ENCODE results near the gene DUSP1.
A peak's percentile ranks its signal among the peaks of the same experiment; 100 is the strongest.

The DUSP1 gene

GRCh38 chr5:172776235-172776594 is 5.2 kb upstream of the DUSP1 start:
- no peak overlapping the region for H3K4me3 ChIP-seq (ENCODE audit: low read depth, low read length)
- peak; percentile 89 for DNase-seq (ENCODE audit: low read depth)
- TF ChIP-seq CTCF (IDR thresholded peaks at IDR 0.05; ENCODE audit: control insufficient read depth, extremely low read depth, insufficient read depth) = no peak

- DNase-seq (ENCODE audit: low read depth) = peak; percentile 54
- TF ChIP-seq CTCF (IDR thresholded peaks at IDR 0.05; ENCODE audit: control insufficient read depth, extremely low read depth, insufficient read depth) = no peak
- H3K4me3 ChIP-seq (ENCODE audit: low read depth, low read length) = no peak overlapping the region
Measured at GRCh38 chr5:172775326-172776234, 4.6 kb upstream of the DUSP1 start.

GRCh38 chr5:172774561-172775315 is 3.7 kb upstream of the DUSP1 start:
- DNase-seq (ENCODE audit: low read depth) = no peak
- no peak overlapping the region for H3K4me3 ChIP-seq (ENCODE audit: low read depth, low read length)
- no peak for TF ChIP-seq CTCF (IDR thresholded peaks at IDR 0.05; ENCODE audit: control insufficient read depth, extremely low read depth, insufficient read depth)

GRCh38 chr5:172773481-172774469 is 2.8 kb upstream of the DUSP1 start:
- no peak for TF ChIP-seq CTCF (IDR thresholded peaks at IDR 0.05; ENCODE audit: control insufficient read depth, extremely low read depth, insufficient read depth)
- DNase-seq (ENCODE audit: low read depth) = no peak
- no peak overlapping the region for H3K4me3 ChIP-seq (ENCODE audit: low read depth, low read length)

GRCh38 chr5:172772112-172772906 is 1.3 kb upstream of the DUSP1 start:
- peak; percentile 44 for TF ChIP-seq CTCF (IDR thresholded peaks at IDR 0.05; ENCODE audit: control insufficient read depth, extremely low read depth, insufficient read depth)
- no peak overlapping the region for H3K4me3 ChIP-seq (ENCODE audit: low read depth, low read length)
- no peak for DNase-seq (ENCODE audit: low read depth)

All from LNCaP clone FGC (cell line).